Gastroesophageal sphincter (tissue), 3 donors: ENCODE data around the gene PKDCC.

ENCODE experiments used
- CTCF ChIP-seq, 4 experiments: fragments of 200-600 bp in 2 of 4; fragments of 450-650 bp in 2 of 4; sonication (generic) in 1 of 4; IDR thresholded peaks; one replicate each; pipeline ENCODE4 v1.5.1; 2017 to 2019; ENCODE audit warnings: antibody characterized with exemption in 4 of 4, mild to moderate bottlenecking in 2 of 4, moderate library complexity in 2 of 4
- POLR2AphosphoS5 ChIP-seq: sonication (generic); formaldehyde crosslinking; IDR thresholded peaks from one replicate; pipeline ENCODE4 v1.6.1; 2017; ENCODE audit warnings: antibody characterized with exemption

DNA sequence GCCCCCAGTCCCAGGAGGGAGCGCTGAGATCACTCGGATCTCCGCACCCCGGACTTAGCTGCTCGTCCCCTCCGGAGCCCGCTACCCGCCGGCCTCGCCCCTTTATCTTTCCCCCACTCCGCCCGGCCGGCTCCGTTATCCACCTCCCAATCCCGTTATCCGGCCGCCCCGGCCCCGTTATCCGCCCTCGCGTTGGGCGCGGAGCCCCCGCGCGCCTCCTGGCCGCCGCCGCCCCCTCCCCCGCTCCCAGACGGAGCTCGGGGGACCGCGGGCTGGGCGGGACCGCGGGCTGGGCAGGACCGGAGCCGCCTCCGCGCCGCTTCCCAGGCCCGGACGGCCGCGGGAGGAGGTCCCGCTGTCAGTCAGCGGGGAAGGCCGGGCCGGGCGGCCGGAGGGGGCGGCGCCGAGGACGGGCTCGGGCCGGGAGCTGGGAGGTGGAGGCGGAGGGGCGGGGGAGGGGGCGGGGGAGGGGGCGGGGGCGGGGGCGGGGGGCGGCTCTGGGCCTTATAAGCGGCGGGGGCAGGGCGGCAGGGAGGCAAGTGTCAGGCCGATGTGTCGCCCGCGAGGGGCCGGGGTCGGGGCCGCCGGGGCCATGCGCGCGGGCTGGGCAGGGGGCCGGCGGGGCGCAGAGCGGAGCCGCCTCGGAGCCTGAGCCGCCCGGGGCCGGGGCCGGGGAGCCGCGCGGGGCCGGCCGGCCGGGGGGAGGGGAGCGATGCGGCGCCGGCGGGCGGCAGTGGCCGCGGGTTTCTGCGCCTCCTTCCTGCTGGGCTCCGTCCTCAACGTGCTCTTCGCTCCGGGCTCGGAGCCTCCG is at the start of gene PKDCC:
- no peak for TF ChIP-seq CTCF (IDR thresholded peaks at IDR 0.05)
- TF ChIP-seq POLR2AphosphoS5: peak; percentile 8
